ENCODE data around the gene DHRS4. TPM values are rescaled to one million over a fixed set of nuclear protein-coding genes. Genes with fewer than 3 reads are reported as not detected.

The DHRS4 gene
- polyA plus RNA-seq: 0.77 and 2.8 TPM in 2 replicates

GRCh38 chr14:23953464-23954278 lies at the start of gene DHRS4:
Gene DHRS4 (plus strand): TSS chr14:23953770. CDS start chr14:23953789, 19 bp downstream.

GRCh38 chr14:23988607-23989363 lies 35.2 kb downstream of the DHRS4 start, which contains the start of gene DHRS4L2:
Gene DHRS4L2 (plus strand): TSS chr14:23988929. CDS start chr14:23988948, 19 bp downstream.

Other genes starting within 250 kb of the DHRS4 start
- gene DHRS4L2, start 35.2 kb downstream of the DHRS4 start, polyA plus RNA-seq: 1.9 and 3.5 TPM in 2 replicates
- 0.52 and 1.0 TPM in 2 replicates for gene CARMIL3, start 98.2 kb downstream of the DHRS4 start, polyA plus RNA-seq
- 30.4 and 42.2 TPM in 2 replicates for gene CPNE6, start 117.8 kb downstream of the DHRS4 start, polyA plus RNA-seq
- 1.2 TPM in 1 of 2 replicates, not detected in the other for gene PCK2, start 140.5 kb downstream of the DHRS4 start, polyA plus RNA-seq
- gene DCAF11, start 161.0 kb downstream of the DHRS4 start, polyA plus RNA-seq: 9.2 and 10.2 TPM in 2 replicates
- 0.27 TPM in 1 of 2 replicates, not detected in the other for gene NRL, start 161.2 kb downstream of the DHRS4 start, polyA plus RNA-seq
- not detected in 2 replicates for gene FITM1, start 176.9 kb downstream of the DHRS4 start, polyA plus RNA-seq
- gene PSME1, start 182.4 kb downstream of the DHRS4 start, polyA plus RNA-seq: 104 and 112 TPM in 2 replicates
- gene EMC9, start 187.8 kb downstream of the DHRS4 start, polyA plus RNA-seq: 21.2 and 22.7 TPM in 2 replicates
- gene PSME2, start 192.8 kb downstream of the DHRS4 start, polyA plus RNA-seq: 117 and 133 TPM in 2 replicates
- 15.5 and 28.7 TPM in 2 replicates for gene RNF31, start 193.7 kb downstream of the DHRS4 start, polyA plus RNA-seq
- 5.3 and 7.2 TPM in 2 replicates for gene IRF9, start 207.5 kb downstream of the DHRS4 start, polyA plus RNA-seq
- 6.9 and 12.6 TPM in 2 replicates for gene REC8, start 218.3 kb downstream of the DHRS4 start, polyA plus RNA-seq
- 11.9 and 14.7 TPM in 2 replicates for gene IPO4, start 235.0 kb downstream of the DHRS4 start, polyA plus RNA-seq
- gene TM9SF1, start 241.7 kb downstream of the DHRS4 start, polyA plus RNA-seq: 16.9 and 18.7 TPM in 2 replicates

All from Purkinje cell (primary cell).